ENCODE data around the gene P2RY8.

Gene P2RY8

GRCh38 chrX:1416965-1417760 is 119.8 kb downstream of the P2RY8 start:
- H3K4me3 ChIP-seq (ENCODE audit: low read depth, low read length) = no peak overlapping the region
- TF ChIP-seq CTCF (IDR thresholded peaks at IDR 0.05; ENCODE audit: borderline replicate concordance, insufficient read depth, low read depth, low read length) = no peak

- H3K4me3 ChIP-seq (ENCODE audit: low read depth, low read length) = no peak overlapping the region
- no peak for TF ChIP-seq CTCF (IDR thresholded peaks at IDR 0.05; ENCODE audit: borderline replicate concordance, insufficient read depth, low read depth, low read length)
Measured at GRCh38 chrX:1416327-1416784, 120.6 kb downstream of the P2RY8 start.
